GM23248 (cell line): ENCODE data around the gene PLCB1. TPM values are rescaled to one million over a fixed set of nuclear protein-coding genes. Genes with fewer than 3 reads are reported as not detected.

Source experiments
- DNase-seq: peaks from one replicate; pipeline ENCODE4 v3.0.0-alpha.2; 2015
- H2AFZ ChIP-seq: fragments of 200-600 bp; sonication (generic); 2 replicates; pipeline ENCODE4 v1.6.1; 2016; ENCODE audit warnings: antibody characterized with exemption
- H3F3A ChIP-seq: fragments of 200-600 bp; sonication (generic); 2 replicates; pipeline ENCODE4 v1.6.1; 2016; ENCODE audit warnings: mild to moderate bottlenecking, antibody characterized with exemption, mixed run types; ENCODE audit not compliant: insufficient read depth
- H3K27ac ChIP-seq: fragments of 200-600 bp; sonication (generic); 2 replicates; pipeline ENCODE4 v1.5.1; 2016; ENCODE audit warnings: mild to moderate bottlenecking
- H3K27me3 ChIP-seq: fragments of 200-600 bp; sonication (generic); replicated peaks from 2 replicates; pipeline ENCODE4 v1.6.1; 2016; ENCODE audit warnings: mild to moderate bottlenecking; ENCODE audit not compliant: insufficient read depth
- H3K36me3 ChIP-seq: fragments of 200-600 bp; sonication (generic); 2 replicates; pipeline ENCODE4 v1.6.1; 2016; ENCODE audit warnings: low read depth, mild to moderate bottlenecking
- H3K4me1 ChIP-seq: fragments of 200-600 bp; sonication (generic); 2 replicates; pipeline ENCODE4 v1.6.1; 2016; ENCODE audit warnings: mild to moderate bottlenecking; ENCODE audit not compliant: insufficient read depth
- H3K4me2 ChIP-seq: fragments of 200-600 bp; sonication (generic); one replicate; pipeline ENCODE4 v1.6.1; 2016; ENCODE audit warnings: mild to moderate bottlenecking; ENCODE audit not compliant: unreplicated experiment
- H3K4me3 ChIP-seq: fragments of 200-600 bp; sonication (generic); 2 replicates; pipeline ENCODE4 v1.5.1; 2016; ENCODE audit warnings: mild to moderate bottlenecking
- H3K79me2 ChIP-seq: fragments of 200-600 bp; sonication (generic); 2 replicates; pipeline ENCODE4 v1.6.1; 2016; ENCODE audit warnings: mild to moderate bottlenecking; ENCODE audit not compliant: insufficient read depth
- H3K9ac ChIP-seq: fragments of 200-600 bp; sonication (generic); 2 replicates; pipeline ENCODE4 v1.6.1; 2016; ENCODE audit warnings: mild to moderate bottlenecking
- H3K9me2 ChIP-seq: fragments of 200-600 bp; sonication (generic); 2 replicates; pipeline ENCODE4 v1.6.1; 2016; ENCODE audit warnings: mixed run types, mild to moderate bottlenecking, moderate library complexity; ENCODE audit not compliant: insufficient read depth
- H3K9me3 ChIP-seq: fragments of 200-600 bp; sonication (generic); one replicate; pipeline ENCODE4 v1.6.1; 2017; ENCODE audit warnings: low read depth
- H4K20me1 ChIP-seq: fragments of 200-600 bp; sonication (generic); 2 replicates; pipeline ENCODE4 v1.6.0; 2016; ENCODE audit not compliant: insufficient read depth
- EZH2 ChIP-seq: fragments of 200-600 bp; sonication (generic); IDR thresholded peaks from 2 replicates; pipeline ENCODE4 v1.6.1; 2018; ENCODE audit warnings: antibody characterized with exemption, mild to moderate bottlenecking; ENCODE audit not compliant: insufficient read depth, poor library complexity, severe bottlenecking
- EZH2phosphoT487 ChIP-seq: fragments of 200-600 bp; sonication (generic); IDR thresholded peaks from 2 replicates; pipeline ENCODE4 v1.6.1; 2018; ENCODE audit warnings: antibody characterized with exemption, moderate library complexity, mild to moderate bottlenecking, low read depth; ENCODE audit not compliant: insufficient read depth
- WGBS, 2 experiments: methylation state at CpG; one replicate each; pipeline ENCODE4 v1.1.6; 2015 to 2017; ENCODE audit warnings: low lambda C conversion rate in 2 of 2, low coverage in 1 of 2; ENCODE audit errors: missing lambda C conversion rate in 2 of 2; 5-methylcytosine and 5-hydroxymethylcytosine counted together
- in situ Hi-C: fragments of 300-500 bp; cut with MboI; formaldehyde crosslinking; loops from 2 replicates; pipeline ENCODE4 v1.15.0; 2020
- polyA plus RNA-seq: library from polyadenylated mRNA; unstranded; fragments of >200 nt; fragmentation: Nextera tagmentation; extraction: Ambion mirVana; gene quantifications from 2 replicates; pipeline ENCODE4 v1.2.1, GENCODE V29; 2016
- total RNA-seq: library from RNA; depleted of rRNA; stranded (reverse); fragments of >200 nt; shearing (Covaris generic); gene quantifications from 2 replicates; pipeline ENCODE4 v1.2.3, GENCODE V29; 2014

The PLCB1 gene
- total and polyA plus RNA-seq, 2 experiments from 2014 or later, result 3.7 to 12.8 TPM

DNA sequence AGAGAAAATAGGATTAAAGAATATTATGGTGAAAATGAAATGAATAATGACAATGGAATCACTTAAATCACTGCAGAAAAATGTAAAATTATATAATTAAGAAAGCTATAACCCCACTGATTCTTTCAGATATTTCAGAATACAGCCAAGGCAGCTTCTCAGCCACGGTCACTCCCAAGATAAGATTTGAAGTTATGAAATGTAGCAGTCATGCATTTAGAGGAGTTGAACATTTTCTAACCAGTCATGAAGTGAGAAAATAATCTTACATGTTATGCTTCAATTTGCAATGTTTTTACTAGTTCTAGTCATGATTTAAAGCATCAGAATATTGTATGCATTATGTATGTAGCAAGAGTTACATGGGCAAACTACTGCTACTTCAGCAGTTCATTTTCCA, 13.3 kb upstream of the PLCB1 start:
- Histone ChIP-seq H3K4me1 (peaks cover 19% of the 10 kb centered on the region), H3K4me2 (no peak overlapping the region), H3K27ac (no peak overlapping the region), H3K27me3 (no peaks in the 10 kb centered on the region), H3K4me3 (no peak overlapping the region), H2AFZ (no peak overlapping the region), H3K9me3 (no peaks in the 10 kb centered on the region), H3K9ac (no peak overlapping the region), H3F3A (peaks cover 15% of the 10 kb centered on the region), H3K79me2 (no peaks in the 10 kb centered on the region), H4K20me1 (no peaks in the 10 kb centered on the region), H3K9me2 (no peaks in the 10 kb centered on the region), H3K36me3 (no peaks in the 10 kb centered on the region)
- no peak for TF ChIP-seq EZH2phosphoT487
- no peak for TF ChIP-seq EZH2
- in situ Hi-C loops, result no loop called here
- WGBS, 2 experiments, result 93 to 97% methylated on average over 1 of the region's 1 CpG
- no peak for DNase-seq

DNA sequence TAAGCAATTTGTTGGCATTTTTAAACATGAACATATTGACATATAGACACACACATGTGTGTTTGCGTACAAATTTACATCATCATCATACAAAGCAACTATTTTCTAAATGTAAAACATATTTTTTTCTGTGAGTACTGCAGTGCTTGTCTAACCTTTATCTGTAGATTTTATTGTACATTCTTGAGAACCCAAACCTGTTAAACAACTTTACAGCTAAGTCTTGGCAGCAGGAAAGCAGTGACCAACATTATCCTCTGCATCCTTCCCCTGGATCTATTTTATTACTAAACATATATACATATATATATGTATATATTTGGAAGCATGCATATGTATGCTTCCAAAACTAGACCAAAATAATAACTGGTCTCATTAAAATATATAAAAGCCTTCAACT, 10.4 kb upstream of the PLCB1 start:
- H3K9me2 ChIP-seq, result no peaks in the 10 kb centered on the region
- in situ Hi-C loops, result no loop called here
- no peak overlapping the region for H2AFZ ChIP-seq
- H3K9me3 ChIP-seq, result no peaks in the 10 kb centered on the region
- H3K4me3 ChIP-seq, result no peak overlapping the region
- no peaks in the 10 kb centered on the region for H3K36me3 ChIP-seq
- WGBS, 2 experiments, result 94 to 98% methylated on average over 1 of the region's 1 CpG
- DNase-seq, result no peak
- H3K4me2 ChIP-seq, result no peak overlapping the region
- H3K79me2 ChIP-seq, result no peaks in the 10 kb centered on the region
- H3K27me3 ChIP-seq, result no peaks in the 10 kb centered on the region
- H3K4me1 ChIP-seq, result peaks cover 6% of the 10 kb centered on the region; the same call in 1 of the 2 replicates
- peaks cover 7% of the 10 kb centered on the region; the same call in 1 of the 2 replicates for H3F3A ChIP-seq
- no peak overlapping the region for H3K9ac ChIP-seq
- H4K20me1 ChIP-seq, result no peaks in the 10 kb centered on the region
- TF ChIP-seq EZH2phosphoT487 (no peak), EZH2 (no peak)
- no peak overlapping the region for H3K27ac ChIP-seq

DNA sequence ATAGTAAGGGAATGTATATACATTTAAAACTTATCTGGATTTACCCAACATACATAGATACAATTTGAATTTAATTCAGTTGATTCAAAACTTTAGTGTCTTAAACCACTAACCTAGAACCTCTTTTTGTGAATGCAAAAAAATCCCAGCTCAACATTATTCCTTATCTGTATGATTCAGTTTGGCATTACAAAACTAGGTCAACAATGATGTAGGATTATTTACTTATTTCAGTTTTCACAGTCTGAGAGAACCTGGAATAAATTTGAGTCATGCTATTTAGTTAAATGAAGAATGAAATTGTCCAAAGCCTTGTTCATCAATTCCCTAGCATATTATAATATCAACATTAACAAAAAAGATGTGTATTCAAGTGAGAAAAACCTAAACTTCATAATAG, 7.4 kb upstream of the PLCB1 start:
- no peaks in the 10 kb centered on the region for H3K27me3 ChIP-seq
- no peaks in the 10 kb centered on the region for H3K36me3 ChIP-seq
- no peak overlapping the region for H3K27ac ChIP-seq
- H4K20me1 ChIP-seq, result no peaks in the 10 kb centered on the region
- TF ChIP-seq EZH2 (no peak), EZH2phosphoT487 (no peak)
- H2AFZ ChIP-seq, result no peak overlapping the region
- no peak overlapping the region for H3K4me2 ChIP-seq
- H3K9me2 ChIP-seq, result no peaks in the 10 kb centered on the region
- H3K9ac ChIP-seq, result no peak overlapping the region
- H3K4me1 ChIP-seq, result no peaks in the 10 kb centered on the region
- no peaks in the 10 kb centered on the region for H3K9me3 ChIP-seq
- in situ Hi-C loops, result no loop called here
- H3F3A ChIP-seq, result no peaks in the 10 kb centered on the region
- H3K79me2 ChIP-seq, result no peaks in the 10 kb centered on the region
- H3K4me3 ChIP-seq, result no peak overlapping the region
- no peak for DNase-seq

GRCh38 chr20:8126181-8126580, 5.9 kb upstream of the PLCB1 start:
- Histone ChIP-seq H3K4me3 (no peak overlapping the region), H3K4me2 (no peak overlapping the region), H3K79me2 (no peaks in the 10 kb centered on the region), H3K4me1 (no peaks in the 10 kb centered on the region), H3K9me3 (no peaks in the 10 kb centered on the region), H3K9me2 (no peaks in the 10 kb centered on the region), H4K20me1 (no peaks in the 10 kb centered on the region), H3K36me3 (no peaks in the 10 kb centered on the region), H3K27ac (no peak overlapping the region), H3K9ac (no peak overlapping the region), H3F3A (no peaks in the 10 kb centered on the region), H3K27me3 (peaks cover 4% of the 10 kb centered on the region; the same call in 1 of the 2 replicates), H2AFZ (no peak overlapping the region)
- no peak for DNase-seq
- TF ChIP-seq EZH2 (no peak), EZH2phosphoT487 (no peak)
- WGBS, 2 experiments, result 97 to 100% methylated on average over 4 of the region's 4 CpGs
- in situ Hi-C loops, result no loop called here

DNA sequence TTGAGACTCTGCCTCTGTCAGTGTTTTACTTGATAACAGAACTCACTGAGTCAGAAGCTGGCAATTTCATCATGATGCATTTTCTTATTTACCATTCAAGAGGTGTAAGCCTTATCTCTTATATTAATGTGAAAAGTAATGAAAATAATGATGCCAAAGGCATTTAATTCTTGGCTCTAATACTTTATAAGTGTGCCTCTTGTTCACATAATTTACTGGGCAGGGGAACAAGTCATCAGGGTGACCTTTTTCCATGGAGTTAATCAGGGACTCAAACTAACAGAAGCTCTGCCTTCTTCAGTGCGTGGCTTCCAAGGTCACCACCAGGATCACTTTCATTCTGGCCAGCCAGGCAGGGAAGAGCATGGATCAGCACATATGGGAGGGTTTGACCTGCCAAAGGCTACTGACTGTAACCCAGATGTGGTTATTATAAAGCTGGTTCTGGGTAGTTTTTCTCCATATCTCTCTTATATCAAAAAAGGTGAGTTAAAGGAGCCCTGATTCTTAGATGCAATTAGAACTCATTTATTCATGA, 5.2 kb upstream of the PLCB1 start:
- Histone ChIP-seq H3F3A (no peaks in the 10 kb centered on the region), H3K4me3 (no peak overlapping the region), H3K27me3 (peaks cover 4% of the 10 kb centered on the region; the same call in 1 of the 2 replicates), H3K9me3 (no peaks in the 10 kb centered on the region), H4K20me1 (no peaks in the 10 kb centered on the region), H3K4me2 (no peak overlapping the region), H3K79me2 (no peaks in the 10 kb centered on the region), H3K4me1 (no peaks in the 10 kb centered on the region), H3K36me3 (no peaks in the 10 kb centered on the region), H3K9me2 (no peaks in the 10 kb centered on the region), H3K27ac (no peak overlapping the region), H3K9ac (no peak overlapping the region), H2AFZ (no peak overlapping the region)
- WGBS, 2 experiments, result 86 to 88% methylated on average over 1 of the region's 1 CpG
- DNase-seq, result no peak
- in situ Hi-C loops, result no loop called here
- no peak for TF ChIP-seq EZH2
- no peak for TF ChIP-seq EZH2phosphoT487
